HepG2 (cell line): Measurements from ENCODE around the gene ARGLU1. TPM values are rescaled to one million over a fixed set of nuclear protein-coding genes. Genes with fewer than 3 reads are reported as not detected.

Experiments
- ATF1 ChIP-seq: IDR thresholded peaks from 2 replicates; pipeline ENCODE4 v1.6.1; 2016; ENCODE audit warnings: mild to moderate bottlenecking, control low read depth
- ELF4 ChIP-seq: sonication (generic); formaldehyde crosslinking; IDR thresholded peaks from 2 replicates; pipeline ENCODE4 v1.5.0; 2020; ENCODE audit warnings: missing genetic modification reagents, mild to moderate bottlenecking, moderate library complexity, borderline replicate concordance
- HOXA3 ChIP-seq: sonication (generic); formaldehyde crosslinking; IDR thresholded peaks from 2 replicates; pipeline ENCODE4 v1.5.0; 2020; ENCODE audit warnings: missing genetic modification reagents
- HOXA5 ChIP-seq: sonication (generic); formaldehyde crosslinking; IDR thresholded peaks from 2 replicates; pipeline ENCODE4 v1.4.0; 2020; ENCODE audit warnings: missing genetic modification reagents
- MATR3 ChIP-seq: sonication (generic); formaldehyde crosslinking; IDR thresholded peaks from 2 replicates; pipeline ENCODE4 v1.4.0; 2020; ENCODE audit warnings: missing genetic modification reagents
- MEF2D ChIP-seq: sonication (generic); formaldehyde crosslinking; IDR thresholded peaks from 2 replicates; pipeline ENCODE4 v1.5.1; 2020; ENCODE audit warnings: mild to moderate bottlenecking, missing genetic modification reagents
- NFE2L1 ChIP-seq: sonication (generic); formaldehyde crosslinking; IDR thresholded peaks from 2 replicates; pipeline ENCODE4 v1.4.0; 2020; ENCODE audit warnings: missing genetic modification reagents, mild to moderate bottlenecking, borderline replicate concordance
- NKX3-1 ChIP-seq: sonication (generic); formaldehyde crosslinking; IDR thresholded peaks from 2 replicates; pipeline ENCODE4 v1.5.0; 2020; ENCODE audit warnings: missing genetic modification reagents
- PHB2 ChIP-seq: fragments of 450-650 bp; IDR thresholded peaks from 2 replicates; pipeline ENCODE4 v1.6.1; 2018; ENCODE audit not compliant: partially characterized antibody
- POGZ ChIP-seq: sonication (generic); formaldehyde crosslinking; IDR thresholded peaks from 2 replicates; pipeline ENCODE4 v1.4.0; 2020; ENCODE audit warnings: mild to moderate bottlenecking, missing genetic modification reagents
- RBM22 ChIP-seq: fragments of 200-400 bp; formaldehyde crosslinking; optimal IDR thresholded peaks from 2 replicates; pipeline ENCODE3; 2017; ENCODE audit warnings: mild to moderate bottlenecking, low read length, moderate library complexity
- TBP ChIP-seq: sonication (generic); formaldehyde crosslinking; IDR thresholded peaks from 2 replicates; pipeline ENCODE4 v1.5.0; 2020; ENCODE audit warnings: missing genetic modification reagents
- YY1 ChIP-seq: IDR thresholded peaks from 2 replicates; pipeline ENCODE4 v1.6.1; 2011; ENCODE audit warnings: low read length, low read depth, moderate library complexity, mild to moderate bottlenecking; ENCODE audit not compliant: insufficient read depth, insufficient replicate concordance
- ZBTB21 ChIP-seq: sonication (generic); formaldehyde crosslinking; IDR thresholded peaks from 2 replicates; pipeline ENCODE4 v1.4.0; 2020; ENCODE audit warnings: missing genetic modification reagents
- ZNF136 ChIP-seq: sonication (generic); formaldehyde crosslinking; IDR thresholded peaks from 2 replicates; pipeline ENCODE4 v1.8.1; 2022; ENCODE audit warnings: low read depth, mild to moderate bottlenecking, moderate library complexity, missing genetic modification reagents
- ZNF205 ChIP-seq: IDR thresholded peaks from 2 replicates; pipeline ENCODE4 v1.6.1; 2018; ENCODE audit warnings: missing biosample characterization, missing genetic modification reagents
- ZNF543 ChIP-seq: sonication (generic); formaldehyde crosslinking; IDR thresholded peaks from 2 replicates; pipeline ENCODE4 v1.4.0; 2020; ENCODE audit warnings: mild to moderate bottlenecking, missing genetic modification reagents
- ZNF547 ChIP-seq: sonication (generic); formaldehyde crosslinking; IDR thresholded peaks from 2 replicates; pipeline ENCODE4 v1.5.1; 2020; ENCODE audit warnings: mild to moderate bottlenecking, missing genetic modification reagents
- ZNF563 ChIP-seq: sonication (generic); formaldehyde crosslinking; IDR thresholded peaks from 2 replicates; pipeline ENCODE4 v1.8.0; 2022; ENCODE audit warnings: mild to moderate bottlenecking, moderate library complexity, missing genetic modification reagents
- ZNF607 ChIP-seq: sonication (generic); formaldehyde crosslinking; IDR thresholded peaks from 2 replicates; pipeline ENCODE4 v1.5.1; 2020; ENCODE audit warnings: missing genetic modification reagents, mild to moderate bottlenecking, borderline replicate concordance
- ZNF792 ChIP-seq: IDR thresholded peaks from 2 replicates; pipeline ENCODE4 v1.6.1; 2016
- polyA plus RNA-seq, 8 experiments: library from polyadenylated mRNA; depleted of rRNA in 3 of 8; stranded (reverse) in 7 of 8; unstranded in 1 of 8; fragments of >200 nt; fragmentation: Illumina TruSeq in 4 of 8; extraction: Trizol in 4 of 8; gene quantifications; 2 replicates each; pipeline versions ENCODE4 v1.2.1 to v1.2.3, GENCODE V29; 2011 to 2016; ENCODE audit warnings: low read depth in 4 of 8, missing spikeins in 1 of 8, mixed read lengths in 1 of 8; ENCODE audit not compliant: insufficient read depth in 1 of 8
- total RNA-seq, 5 experiments: library from RNA; depleted of rRNA; stranded (reverse); fragments of >200 nt; fragmentation: Illumina TruSeq; extraction: Trizol; gene quantifications; 2 replicates each; pipeline ENCODE4 v1.2.3, GENCODE V29; 2016; ENCODE audit warnings: low read depth in 1 of 5
- TF ChIP-seq, protein P1 (sequence below): IDR thresholded peaks from 2 replicates; pipeline ENCODE4 v1.6.1; 2016
- TF ChIP-seq, protein P2 (sequence below): sonication (generic); formaldehyde crosslinking; IDR thresholded peaks from 2 replicates; pipeline ENCODE4 v1.9.0; 2021; ENCODE audit warnings: missing genetic modification reagents, mild to moderate bottlenecking, borderline replicate concordance
- TF ChIP-seq, protein P3 (sequence below): sonication (generic); formaldehyde crosslinking; IDR thresholded peaks from 2 replicates; pipeline ENCODE4 v1.4.0; 2020; ENCODE audit warnings: missing genetic modification reagents

The ARGLU1 gene
- total and polyA plus RNA-seq, 2 of the 13 experiments (the other 11 are each of a cell fraction or from before 2014, with no cell fraction given) = 47.1 to 70.6 TPM

- peak; percentile 2; the same call in 1 of the 2 replicates for TF ChIP-seq ZNF607
- TF ChIP-seq ZNF543 = no peak; the same call in 1 of the 2 replicates
- TF ChIP-seq, protein P1, sequence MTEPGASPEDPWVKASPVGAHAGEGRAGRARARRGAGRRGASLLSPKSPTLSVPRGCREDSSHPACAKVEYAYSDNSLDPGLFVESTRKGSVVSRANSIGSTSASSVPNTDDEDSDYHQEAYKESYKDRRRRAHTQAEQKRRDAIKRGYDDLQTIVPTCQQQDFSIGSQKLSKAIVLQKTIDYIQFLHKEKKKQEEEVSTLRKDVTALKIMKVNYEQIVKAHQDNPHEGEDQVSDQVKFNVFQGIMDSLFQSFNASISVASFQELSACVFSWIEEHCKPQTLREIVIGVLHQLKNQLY (CRISPR knock-in tag) = no peak
- no peak for TF ChIP-seq MATR3 (CRISPR knock-in tag)
- TF ChIP-seq MEF2D (CRISPR knock-in tag) = no peak
- TF ChIP-seq ZNF792 (CRISPR knock-in tag) = no peak
- TF ChIP-seq NKX3-1 (CRISPR knock-in tag) = no peak
- TF ChIP-seq ZNF205 (CRISPR knock-in tag) = 0 out of 2 replicates have a peak, but pooled peaks have one; percentile 6
- TF ChIP-seq ZNF136 = no peak
- TF ChIP-seq ZBTB21 (CRISPR knock-in tag) = no peak
- TF ChIP-seq ZNF547 (CRISPR knock-in tag) = peak; percentile 66; the same call in 1 of the 2 replicates
- 0 out of 2 replicates have a peak, but pooled peaks have one; percentile 62 for TF ChIP-seq HOXA5
- no peak for TF ChIP-seq NFE2L1
- TF ChIP-seq HOXA3 (CRISPR knock-in tag) = peak; percentile 41
- TF ChIP-seq YY1 = no peak
- TF ChIP-seq ATF1 = no peak
- peak; percentile 78; the same call in 1 of the 2 replicates for TF ChIP-seq ZNF563
- TF ChIP-seq RBM22 = no peak
- TF ChIP-seq, protein P2, sequence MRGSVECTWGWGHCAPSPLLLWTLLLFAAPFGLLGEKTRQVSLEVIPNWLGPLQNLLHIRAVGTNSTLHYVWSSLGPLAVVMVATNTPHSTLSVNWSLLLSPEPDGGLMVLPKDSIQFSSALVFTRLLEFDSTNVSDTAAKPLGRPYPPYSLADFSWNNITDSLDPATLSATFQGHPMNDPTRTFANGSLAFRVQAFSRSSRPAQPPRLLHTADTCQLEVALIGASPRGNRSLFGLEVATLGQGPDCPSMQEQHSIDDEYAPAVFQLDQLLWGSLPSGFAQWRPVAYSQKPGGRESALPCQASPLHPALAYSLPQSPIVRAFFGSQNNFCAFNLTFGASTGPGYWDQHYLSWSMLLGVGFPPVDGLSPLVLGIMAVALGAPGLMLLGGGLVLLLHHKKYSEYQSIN (CRISPR knock-in tag) = no peak
- TF ChIP-seq PHB2 = no peak
- no peak for TF ChIP-seq TBP (CRISPR knock-in tag)
- TF ChIP-seq, protein P3, sequence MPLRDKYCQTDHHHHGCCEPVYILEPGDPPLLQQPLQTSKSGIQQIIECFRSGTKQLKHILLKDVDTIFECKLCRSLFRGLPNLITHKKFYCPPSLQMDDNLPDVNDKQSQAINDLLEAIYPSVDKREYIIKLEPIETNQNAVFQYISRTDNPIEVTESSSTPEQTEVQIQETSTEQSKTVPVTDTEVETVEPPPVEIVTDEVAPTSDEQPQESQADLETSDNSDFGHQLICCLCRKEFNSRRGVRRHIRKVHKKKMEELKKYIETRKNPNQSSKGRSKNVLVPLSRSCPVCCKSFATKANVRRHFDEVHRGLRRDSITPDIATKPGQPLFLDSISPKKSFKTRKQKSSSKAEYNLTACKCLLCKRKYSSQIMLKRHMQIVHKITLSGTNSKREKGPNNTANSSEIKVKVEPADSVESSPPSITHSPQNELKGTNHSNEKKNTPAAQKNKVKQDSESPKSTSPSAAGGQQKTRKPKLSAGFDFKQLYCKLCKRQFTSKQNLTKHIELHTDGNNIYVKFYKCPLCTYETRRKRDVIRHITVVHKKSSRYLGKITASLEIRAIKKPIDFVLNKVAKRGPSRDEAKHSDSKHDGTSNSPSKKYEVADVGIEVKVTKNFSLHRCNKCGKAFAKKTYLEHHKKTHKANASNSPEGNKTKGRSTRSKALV (CRISPR knock-in tag) = peak; percentile 59; the same call in 1 of the 2 replicates
- no peak for TF ChIP-seq ELF4 (CRISPR knock-in tag)
- TF ChIP-seq POGZ (CRISPR knock-in tag) = peak; percentile 12; the same call in 1 of the 2 replicates
Measured at GRCh38 chr13:106535552-106536243, 32.2 kb downstream of the ARGLU1 start, which contains the start of gene EFNB2 (continued).
